Neural crest cell (in vitro differentiated cells): ENCODE measurements around the gene WDR27. TPM values are rescaled to one million over a fixed set of nuclear protein-coding genes. Genes with fewer than 3 reads are reported as not detected.
"Not testable (repeated sequence)": the region's sequence is repeated elsewhere in the genome, so short reads cannot be mapped to it uniquely, and the experiment has no call there.

Experiments used
- DNase-seq: peaks from one replicate; pipeline ENCODE4 v3.0.0; 2021; ENCODE audit warnings: low read depth, mixed read lengths, low spot score
- H3K27ac Mint-ChIP-seq: one replicate; pipeline ENCODE4 v1.8.0; 2021; ENCODE audit warnings: mild to moderate bottlenecking, mixed read lengths; ENCODE audit not compliant: unreplicated experiment
- H3K27me3 Mint-ChIP-seq: 2 replicates; pipeline ENCODE4 v1.8.0; 2021; ENCODE audit warnings: low read depth, mild to moderate bottlenecking, mixed read lengths
- H3K36me3 Mint-ChIP-seq: 2 replicates; pipeline ENCODE4 v1.8.0; 2021; ENCODE audit warnings: low read depth, mild to moderate bottlenecking, mixed read lengths
- H3K4me1 Mint-ChIP-seq: 2 replicates; pipeline ENCODE4 v1.8.0; 2021; ENCODE audit warnings: mixed read lengths
- H3K4me3 Mint-ChIP-seq: one replicate; pipeline ENCODE4 v1.8.0; 2021; ENCODE audit warnings: mild to moderate bottlenecking, mixed read lengths
- H3K9me3 Mint-ChIP-seq: 2 replicates; pipeline ENCODE4 v1.8.0; 2021; ENCODE audit warnings: mixed read lengths
- CTCF ChIP-seq: fragments of 200-600 bp; sonication (generic); conservative IDR thresholded peaks from 2 replicates; pipeline ENCODE4 v1.5.0; 2021; ENCODE audit warnings: antibody characterized with exemption, mild to moderate bottlenecking
- total RNA-seq: library from RNA; stranded (reverse); gene quantifications from 2 replicates; pipeline ENCODE4 v1.2.1, GENCODE V29; 2021

The WDR27 gene
- total RNA-seq, 1 donor from 2014 or later = 103 TPM

DNA sequence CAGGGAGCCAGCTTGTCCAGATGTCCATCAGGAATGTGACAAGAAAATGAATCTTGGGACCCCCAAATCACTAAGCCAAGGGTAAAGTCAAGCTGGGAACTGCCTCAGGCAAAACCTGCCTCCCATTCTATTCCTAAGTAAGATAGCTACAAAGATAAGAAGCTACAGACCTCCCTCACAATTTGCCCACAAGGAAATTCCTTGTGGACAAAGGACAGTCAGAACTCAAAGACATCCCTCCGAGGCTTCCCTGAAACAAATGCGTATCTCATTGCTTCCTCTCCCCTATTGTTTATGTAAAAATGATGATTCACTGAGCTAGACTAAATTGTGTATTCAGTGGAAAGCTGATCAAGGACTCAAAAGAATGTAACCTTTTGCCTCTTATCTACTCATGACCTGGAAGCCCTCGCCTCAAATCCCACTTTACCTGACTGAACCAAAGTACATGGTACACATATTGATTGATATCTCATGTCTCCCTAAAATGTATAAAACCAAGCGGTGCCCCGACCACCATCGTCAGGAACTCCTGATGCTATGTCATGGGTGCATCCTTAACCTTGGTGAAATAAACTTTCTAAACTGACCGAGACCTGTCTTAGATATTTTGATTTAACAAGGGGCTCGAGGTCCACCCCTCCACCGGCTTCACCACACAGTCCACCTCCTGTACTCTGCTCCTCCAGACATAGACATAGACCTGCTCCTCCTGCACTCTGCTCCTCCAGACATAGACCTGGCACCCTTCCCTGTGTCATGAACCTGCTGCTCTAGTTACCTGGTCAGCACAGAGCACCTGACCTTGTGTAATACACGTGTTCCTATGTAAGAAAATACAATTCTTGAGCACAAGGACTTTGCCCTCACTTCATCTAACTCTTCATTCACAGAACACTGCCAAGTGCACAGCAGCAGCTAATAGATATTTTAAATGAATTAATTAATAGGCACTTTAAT, 81.4 kb downstream of the WDR27 start:
- H3K27ac Mint-ChIP-seq = peak overlapping the region; percentile 82
- H3K36me3 Mint-ChIP-seq = peaks cover 18% of the 10 kb centered on the region
- no peaks in the 10 kb centered on the region for H3K27me3 Mint-ChIP-seq
- H3K4me1 Mint-ChIP-seq = peaks cover 30% of the 10 kb centered on the region
- H3K4me3 Mint-ChIP-seq = no peak overlapping the region
- no peak for DNase-seq
- H3K9me3 Mint-ChIP-seq = peaks cover 10% of the 10 kb centered on the region
- no peak for TF ChIP-seq CTCF

DNA sequence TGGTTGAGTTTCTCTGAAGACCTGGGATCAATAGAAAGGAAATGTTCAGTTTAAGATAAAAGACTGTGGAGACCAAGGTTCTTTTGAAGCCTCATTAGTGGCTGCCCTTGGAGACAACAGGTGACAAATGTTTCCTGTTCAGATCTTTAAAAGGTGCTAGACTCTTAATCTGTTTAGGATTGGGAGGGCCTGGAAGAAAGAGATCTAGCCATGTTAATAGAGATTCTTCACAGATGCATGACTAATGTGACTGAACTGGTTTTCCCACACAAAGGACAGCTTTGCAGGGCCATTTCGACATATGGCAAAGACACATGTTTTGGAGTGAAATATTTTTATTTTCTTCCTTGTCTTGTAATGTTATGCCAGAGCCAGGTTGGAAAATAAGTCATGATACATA, 82.2 kb downstream of the WDR27 start:
- Mint-ChIP-seq H3K9me3 (peaks cover 11% of the 10 kb centered on the region), H3K36me3 (peaks cover 20% of the 10 kb centered on the region), H3K4me3 (no peak overlapping the region), H3K27ac (no peak overlapping the region), H3K4me1 (peaks cover 30% of the 10 kb centered on the region), H3K27me3 (no peaks in the 10 kb centered on the region)
- no peak for TF ChIP-seq CTCF
- no peak for DNase-seq

DNA sequence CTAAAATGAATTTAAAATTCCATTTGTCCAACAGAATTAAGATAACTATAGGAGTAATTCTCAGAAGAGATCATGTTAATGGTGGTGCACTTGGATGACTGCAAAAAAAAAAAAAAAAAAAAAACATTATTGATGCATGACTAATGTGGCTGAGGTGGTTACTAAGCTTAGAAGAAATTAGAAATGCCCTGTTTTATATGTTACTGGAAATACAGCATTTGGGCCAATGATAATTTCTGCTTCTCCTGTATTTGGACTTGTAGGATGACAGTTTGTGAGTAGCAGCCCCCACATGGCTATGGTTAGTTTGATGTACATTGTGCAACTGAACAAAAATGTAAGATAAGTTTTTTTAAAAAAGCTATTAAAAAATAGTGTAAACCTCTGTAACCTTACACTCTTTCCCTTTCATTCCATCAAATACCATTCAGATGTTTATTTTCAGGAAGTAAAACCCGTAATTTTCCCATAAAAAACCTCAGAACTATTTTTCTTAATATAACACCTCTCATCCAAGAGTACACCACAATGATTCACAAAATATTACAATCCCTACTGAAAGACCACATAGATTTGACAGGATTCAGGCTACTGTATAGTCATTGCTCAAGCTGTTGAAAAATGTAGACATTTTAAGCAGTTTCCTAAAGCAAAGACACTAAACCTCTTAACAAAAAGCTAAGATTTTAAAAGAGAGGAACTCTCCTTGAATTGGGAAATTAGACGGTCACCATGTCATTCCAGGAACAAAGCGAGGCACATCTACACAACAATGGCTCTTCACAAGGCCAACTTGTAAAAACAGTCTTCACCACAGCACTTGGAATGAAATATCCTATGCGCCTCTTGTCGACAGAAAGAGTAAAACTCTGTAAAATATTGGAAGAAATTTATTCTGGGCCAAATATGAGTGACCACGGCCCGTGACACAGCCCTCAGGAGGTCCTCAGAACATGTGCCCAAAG, 83.0 kb downstream of the WDR27 start:
- TF ChIP-seq CTCF = no peak
- Mint-ChIP-seq H3K36me3 (peaks cover 17% of the 10 kb centered on the region), H3K4me3 (no peak overlapping the region), H3K27ac (no peak overlapping the region), H3K27me3 (no peaks in the 10 kb centered on the region), H3K9me3 (peaks cover 11% of the 10 kb centered on the region), H3K4me1 (peaks cover 30% of the 10 kb centered on the region)
- DNase-seq = no peak

DNA sequence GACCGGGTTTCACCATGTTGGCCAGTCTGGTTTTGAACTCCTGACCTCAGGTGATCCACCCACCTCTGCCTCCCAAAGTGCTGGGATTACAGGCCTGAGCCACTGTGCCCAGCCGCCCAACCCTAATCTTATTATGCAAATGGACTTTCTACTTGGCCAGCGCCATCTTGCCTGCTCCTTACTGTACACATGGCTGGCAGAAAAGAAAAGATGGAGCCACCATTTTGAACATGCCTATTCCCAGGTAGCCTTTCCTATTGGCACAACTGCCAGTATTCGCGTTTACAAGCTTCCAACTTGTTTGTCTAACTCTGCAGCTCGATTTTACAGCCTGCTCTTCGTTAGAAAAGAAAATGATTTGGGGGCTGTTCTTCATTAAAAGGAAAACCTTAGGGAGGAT, 84.3 kb downstream of the WDR27 start:
- Mint-ChIP-seq H3K27ac (no peak overlapping the region), H3K9me3 (peaks cover 11% of the 10 kb centered on the region), H3K4me3 (no peak overlapping the region), H3K27me3 (no peaks in the 10 kb centered on the region), H3K36me3 (peaks cover 15% of the 10 kb centered on the region), H3K4me1 (peaks cover 30% of the 10 kb centered on the region)
- no peak for DNase-seq
- TF ChIP-seq CTCF = no peak

GRCh38 chr6:169608609-169609008, 93.2 kb downstream of the WDR27 start:
- H3K27ac Mint-ChIP-seq, H3K4me1 Mint-ChIP-seq, H3K9me3 Mint-ChIP-seq, H3K27me3 Mint-ChIP-seq, DNase-seq, H3K4me3 Mint-ChIP-seq: not testable (repeated sequence)
- H3K36me3 Mint-ChIP-seq = peaks cover 27% of the 10 kb centered on the region
